ENCODE data around the gene DPYSL5.

DNA sequence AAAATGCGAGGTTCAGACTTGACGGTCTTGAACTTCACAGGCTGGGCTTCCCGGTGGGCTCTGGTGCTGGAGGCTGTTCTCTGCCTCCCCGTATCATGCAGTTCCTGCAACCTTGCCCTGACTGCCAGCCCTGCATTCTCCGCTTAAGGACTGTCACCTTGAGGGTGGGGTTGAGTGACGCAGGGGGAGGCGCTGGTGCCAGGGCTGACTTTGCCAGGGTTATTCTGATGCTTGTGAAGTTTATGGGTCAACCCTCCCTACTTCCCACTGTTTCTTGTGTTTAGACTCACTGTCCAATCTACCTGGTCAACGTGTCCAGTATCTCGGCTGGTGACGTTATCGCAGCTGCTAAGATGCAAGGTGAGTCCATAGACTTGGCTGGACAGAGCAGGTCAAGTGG, 85.0 kb downstream of the DPYSL5 start:
- TF ChIP-seq, protein P1, sequence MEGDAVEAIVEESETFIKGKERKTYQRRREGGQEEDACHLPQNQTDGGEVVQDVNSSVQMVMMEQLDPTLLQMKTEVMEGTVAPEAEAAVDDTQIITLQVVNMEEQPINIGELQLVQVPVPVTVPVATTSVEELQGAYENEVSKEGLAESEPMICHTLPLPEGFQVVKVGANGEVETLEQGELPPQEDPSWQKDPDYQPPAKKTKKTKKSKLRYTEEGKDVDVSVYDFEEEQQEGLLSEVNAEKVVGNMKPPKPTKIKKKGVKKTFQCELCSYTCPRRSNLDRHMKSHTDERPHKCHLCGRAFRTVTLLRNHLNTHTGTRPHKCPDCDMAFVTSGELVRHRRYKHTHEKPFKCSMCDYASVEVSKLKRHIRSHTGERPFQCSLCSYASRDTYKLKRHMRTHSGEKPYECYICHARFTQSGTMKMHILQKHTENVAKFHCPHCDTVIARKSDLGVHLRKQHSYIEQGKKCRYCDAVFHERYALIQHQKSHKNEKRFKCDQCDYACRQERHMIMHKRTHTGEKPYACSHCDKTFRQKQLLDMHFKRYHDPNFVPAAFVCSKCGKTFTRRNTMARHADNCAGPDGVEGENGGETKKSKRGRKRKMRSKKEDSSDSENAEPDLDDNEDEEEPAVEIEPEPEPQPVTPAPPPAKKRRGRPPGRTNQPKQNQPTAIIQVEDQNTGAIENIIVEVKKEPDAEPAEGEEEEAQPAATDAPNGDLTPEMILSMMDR (IDR thresholded peaks at IDR 0.05), result no peak
- TF ChIP-seq POLR2A (IDR thresholded peaks at IDR 0.05), result no peak

Measured in right lobe of liver (tissue), 4 donors.